Sciatic nerve (tissue), 2 donors: Measurements from ENCODE around the gene TENM4. TPM values are rescaled to one million over a fixed set of nuclear protein-coding genes. Genes with fewer than 3 reads are reported as not detected.
"Not testable (repeated sequence)": the region's sequence is repeated elsewhere in the genome, so short reads cannot be mapped to it uniquely, and the experiment has no call there.

ENCODE experiments used
- ATAC-seq: fragments of 200-7000 bp; cut with Tn5 transposase; one replicate; pipeline ENCODE4 v1.9.1; 2020; ENCODE audit warnings: mild to moderate bottlenecking, moderate library complexity
- DNase-seq: peaks from one replicate; pipeline ENCODE4 v3.0.0-alpha.2; 2020; ENCODE audit warnings: low spot score
- intact Hi-C: fragments of 100-400 bp; cut with DNase I; formaldehyde crosslinking; loops from one replicate; pipeline ENCODE4 v1.14.2; 2022
- total RNA-seq: library from RNA; stranded (reverse); fragmentation: NEBNext Ultra II Directional; extraction: Animal tissue kit (Norgen Biotek cat#: 25700); gene quantifications from one replicate; pipeline ENCODE4 v1.2.1, GENCODE V29; 2021
- donor health status: DM: no; HTN: no; CAD: no.
- donor health status: DM: no; HTN: no; CAD: no.

TENM4 gene
- total RNA-seq, 1 donor from 2014 or later, result 16.5 TPM

DNA sequence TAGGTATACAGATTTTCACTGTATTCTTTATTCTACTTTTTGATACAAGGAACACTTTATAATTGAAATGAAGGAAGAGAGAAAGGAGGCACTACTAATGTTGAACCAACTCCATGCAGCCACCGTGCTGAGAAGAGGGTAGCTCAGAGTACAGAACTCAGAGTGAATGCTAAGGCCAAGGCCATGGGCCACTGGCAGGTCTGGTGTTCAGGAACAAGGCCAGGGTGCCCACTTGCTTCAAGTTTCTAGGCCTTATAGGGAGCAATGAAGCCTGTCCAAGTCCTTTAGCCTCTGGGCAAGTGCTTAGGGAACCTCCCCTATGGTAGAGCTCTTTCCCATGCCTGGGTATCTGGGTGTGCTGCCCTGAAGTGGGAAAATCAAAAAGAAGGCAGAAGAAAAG, 235.0 kb downstream of the TENM4 start:
- ATAC-seq (no peak), DNase-seq (no peak)
- intact Hi-C loops, result no loop called here

DNA sequence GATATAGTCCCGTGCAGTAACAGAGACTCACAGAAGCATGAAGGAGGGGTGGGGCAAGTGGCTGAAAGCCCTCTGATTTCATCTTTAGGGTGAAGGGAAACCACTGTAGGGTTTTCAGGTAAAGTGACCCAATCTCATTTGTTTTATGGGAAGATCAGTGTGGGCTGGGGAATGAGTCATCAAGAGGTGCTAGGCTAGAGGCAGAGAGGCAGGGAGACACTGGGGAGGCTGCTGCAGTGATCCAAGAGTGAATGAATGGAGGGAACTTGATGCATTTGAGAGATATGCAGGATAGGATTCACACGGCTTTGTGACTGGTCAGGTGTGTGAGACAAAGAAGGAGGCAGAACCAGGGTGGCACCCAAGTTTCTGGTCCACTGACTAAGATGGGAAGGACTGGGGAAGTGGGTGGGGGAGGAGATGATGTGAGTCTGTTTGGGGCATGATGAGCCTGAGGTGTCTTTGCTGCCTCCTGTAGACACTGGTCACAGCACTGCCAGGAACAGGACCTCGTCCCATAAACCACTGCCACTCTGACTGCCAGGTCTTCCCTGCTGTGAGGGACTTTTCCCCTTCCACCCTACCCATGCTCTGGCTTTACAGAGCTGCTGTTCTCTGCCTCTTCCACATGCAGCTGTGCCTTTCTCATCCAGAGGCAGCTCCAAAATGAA, 239.0 kb downstream of the TENM4 start:
- intact Hi-C loops, result no loop called here
- DNase-seq, result no peak
- no peak for ATAC-seq

DNA sequence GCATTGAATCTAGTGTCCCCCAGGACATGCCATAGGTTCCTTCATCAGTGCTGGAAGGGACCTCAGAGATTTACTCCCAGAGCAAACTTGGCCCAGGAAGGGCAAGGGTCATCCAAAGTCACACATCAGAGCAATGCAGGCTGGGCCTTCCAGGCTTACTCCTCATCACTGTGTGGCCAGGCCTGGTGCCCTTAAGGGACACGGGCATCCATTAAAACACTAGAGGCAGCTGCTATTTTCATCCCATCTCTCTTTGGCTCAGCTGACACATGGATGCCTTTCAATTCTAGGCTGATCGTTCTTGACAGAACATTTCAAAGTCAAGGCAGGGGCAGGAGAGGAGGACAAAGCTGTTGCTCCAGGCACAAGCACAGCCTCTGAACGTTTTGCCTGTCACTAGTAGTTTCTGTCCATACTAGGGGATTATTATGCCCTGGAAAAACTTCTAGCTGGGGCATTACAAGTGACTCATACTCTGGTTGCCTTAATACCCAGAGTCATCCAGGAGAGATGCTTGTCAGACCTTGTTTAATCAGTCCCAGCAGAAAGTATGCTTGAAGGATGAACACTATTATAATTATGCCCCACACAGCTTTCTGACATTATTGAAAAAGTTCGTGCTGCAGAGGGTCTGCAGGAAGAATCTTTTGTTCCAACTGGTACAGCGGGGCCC, 240.3 kb downstream of the TENM4 start:
- no peak for ATAC-seq

DNA sequence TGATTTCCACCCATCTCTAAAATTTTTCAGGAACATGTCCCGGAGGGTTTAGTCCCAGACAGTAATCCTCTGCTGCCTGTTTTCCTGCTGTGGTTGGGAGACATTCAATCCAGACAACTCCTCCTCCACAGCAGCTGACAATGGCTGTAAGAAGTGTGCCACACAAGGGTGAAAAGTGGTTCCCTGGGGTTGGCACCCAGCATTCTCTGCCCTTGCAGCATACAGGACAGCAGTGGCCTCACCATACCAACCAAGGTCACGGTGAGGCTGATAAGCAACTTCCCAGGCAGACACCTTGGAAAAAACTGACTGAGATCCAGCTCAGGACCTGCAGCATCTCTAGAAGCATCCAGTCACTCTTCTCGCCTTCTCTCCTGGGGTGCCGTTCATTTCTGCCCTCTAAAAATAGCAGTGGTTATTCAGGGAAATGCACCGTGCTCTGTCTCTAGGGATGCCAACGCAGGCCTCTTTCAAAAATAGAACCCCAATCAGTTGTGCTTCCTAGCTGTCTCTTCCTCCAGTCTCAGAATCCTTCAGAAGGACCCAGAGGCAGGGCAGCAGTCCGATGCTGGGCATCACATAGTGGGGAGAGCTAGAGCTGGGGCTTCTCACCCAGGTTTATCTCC, 241.0 kb downstream of the TENM4 start:
- DNase-seq (no peak), ATAC-seq (no peak)
- intact Hi-C loops, result no loop called here

More for the DNA sequence above, 240.3 kb downstream of the TENM4 start:
- DNase-seq, result no peak
- intact Hi-C loops, result no loop called here

DNA sequence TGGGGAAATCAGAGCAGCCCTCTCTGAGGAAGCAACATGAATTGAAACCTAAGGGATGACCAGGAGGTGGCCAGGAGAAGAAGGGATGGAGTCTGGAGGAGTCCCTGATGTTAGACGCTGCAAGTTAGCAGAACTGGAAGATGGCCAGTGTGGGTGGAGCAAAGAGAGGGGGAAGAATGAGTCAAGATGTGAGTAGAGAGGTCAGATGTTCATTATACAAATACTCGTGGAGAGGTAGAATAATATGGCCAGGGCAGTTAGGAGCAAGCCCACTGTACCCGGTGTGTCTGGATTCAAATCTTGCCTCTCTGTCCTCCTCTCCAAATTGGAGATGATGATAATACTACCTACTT, 242.0 kb downstream of the TENM4 start:
- DNase-seq, result no peak

DNA sequence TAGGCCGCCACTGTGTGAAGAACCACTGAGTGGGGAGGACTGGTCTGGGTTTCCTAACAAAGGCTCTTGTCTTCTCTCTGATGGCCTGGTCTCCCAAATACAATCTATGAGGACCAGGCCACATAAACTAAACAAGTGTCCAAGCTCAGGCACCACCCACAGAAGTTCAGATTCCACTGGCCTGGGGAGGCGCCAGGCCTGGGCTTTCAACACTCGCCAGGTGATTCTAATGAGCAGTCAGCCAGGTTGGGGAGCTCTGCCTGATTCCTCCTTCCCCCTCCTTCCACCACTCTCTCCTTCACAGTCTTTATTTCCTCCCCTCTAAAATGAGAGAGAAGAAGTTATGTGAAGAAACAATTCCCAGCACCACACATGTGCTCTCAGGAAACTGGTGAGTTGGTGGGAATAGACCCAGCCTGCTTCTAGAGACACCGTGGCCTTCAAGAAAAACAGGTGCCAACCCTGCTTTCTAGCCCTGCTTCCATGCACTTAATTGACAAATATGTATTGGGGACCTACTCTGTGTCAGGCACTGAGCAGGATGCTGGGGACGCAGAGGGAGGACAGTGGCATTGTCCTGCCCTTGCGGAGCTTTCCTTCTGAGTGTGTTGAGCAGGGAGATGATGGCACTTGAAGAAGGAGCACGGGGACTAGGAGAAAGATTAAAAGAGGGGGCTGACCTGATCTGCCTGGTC, 242.5 kb downstream of the TENM4 start:
- intact Hi-C loops, result no loop called here
- DNase-seq (no peak), ATAC-seq (no peak)

More for the DNA sequence above, 242.0 kb downstream of the TENM4 start:
- intact Hi-C loops, result no loop called here
- no peak for ATAC-seq

DNA sequence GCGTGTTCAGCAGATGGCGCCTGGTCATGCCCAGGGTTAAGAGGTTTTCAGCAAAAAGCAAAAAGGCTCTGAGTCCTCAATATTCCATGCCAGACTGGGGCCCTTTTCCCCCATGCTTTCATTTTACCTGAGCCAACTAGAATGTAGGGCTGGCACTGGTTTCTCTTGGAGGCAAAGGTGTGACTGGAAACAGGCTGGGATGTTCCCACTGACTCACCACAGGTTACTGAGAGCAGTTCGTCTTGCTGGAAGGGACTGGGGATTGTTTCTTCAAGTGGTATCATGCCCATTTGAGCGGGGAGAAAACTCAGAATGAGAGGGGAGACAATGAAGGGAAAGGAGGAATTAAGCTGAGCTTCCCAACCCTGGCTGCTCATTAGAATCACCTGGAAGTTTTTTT, 243.9 kb downstream of the TENM4 start:
- intact Hi-C loops, result no loop called here
- DNase-seq (no peak), ATAC-seq (no peak)

DNA sequence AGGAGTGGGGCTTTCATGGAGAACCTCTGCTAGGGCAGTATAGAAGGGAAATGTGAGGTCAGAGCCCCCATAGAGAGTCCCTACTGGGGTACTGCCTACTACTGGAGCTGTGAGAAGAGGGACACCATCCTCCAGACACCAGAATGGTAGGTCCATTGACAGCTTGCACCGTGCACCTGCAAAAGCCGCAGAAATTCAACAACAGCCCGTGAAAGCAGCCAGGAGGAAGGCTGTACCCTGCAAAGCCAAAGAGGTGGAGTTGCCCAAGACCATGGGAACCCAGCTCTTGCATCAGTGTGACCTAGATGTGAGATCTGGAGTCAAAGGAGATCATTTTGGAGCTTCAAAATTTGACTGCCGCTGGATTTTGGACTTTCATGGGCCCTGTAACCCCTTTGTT, 245.6 kb downstream of the TENM4 start:
- intact Hi-C loops, result no loop called here
- ATAC-seq (no peak), DNase-seq (no peak)

DNA sequence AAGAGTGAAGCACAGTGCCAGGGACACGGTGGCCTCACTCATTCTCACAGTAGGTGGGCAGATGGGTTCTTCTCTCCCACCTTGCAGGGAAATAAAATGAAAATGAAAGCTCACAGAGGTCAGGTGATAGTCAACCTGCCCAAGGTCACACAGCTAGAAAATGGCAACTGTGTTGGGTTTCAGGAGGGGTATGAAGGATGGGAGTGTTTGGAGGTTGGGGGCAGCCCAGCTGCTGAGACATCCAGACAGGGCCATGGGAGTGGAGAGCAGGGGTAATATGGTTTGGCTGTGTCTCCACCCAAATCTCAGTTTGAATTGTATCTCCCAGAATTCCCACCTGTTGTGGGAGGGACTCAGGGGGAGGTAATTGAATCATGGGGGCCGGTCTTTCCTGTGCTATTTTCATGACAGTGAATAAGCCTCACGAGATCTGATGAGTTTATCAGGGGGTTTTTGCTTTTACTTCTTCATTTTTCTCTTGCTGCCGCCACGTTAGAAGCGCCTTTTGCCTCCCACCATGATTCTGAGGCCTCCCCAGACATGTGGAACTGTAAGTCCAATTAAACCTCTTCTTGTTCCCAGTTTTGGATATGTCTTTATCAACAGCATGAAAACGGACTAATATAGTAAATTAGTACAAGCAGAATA, 247.0 kb downstream of the TENM4 start:
- intact Hi-C loops, result no loop called here
- ATAC-seq, result no peak
- no peak for DNase-seq

DNA sequence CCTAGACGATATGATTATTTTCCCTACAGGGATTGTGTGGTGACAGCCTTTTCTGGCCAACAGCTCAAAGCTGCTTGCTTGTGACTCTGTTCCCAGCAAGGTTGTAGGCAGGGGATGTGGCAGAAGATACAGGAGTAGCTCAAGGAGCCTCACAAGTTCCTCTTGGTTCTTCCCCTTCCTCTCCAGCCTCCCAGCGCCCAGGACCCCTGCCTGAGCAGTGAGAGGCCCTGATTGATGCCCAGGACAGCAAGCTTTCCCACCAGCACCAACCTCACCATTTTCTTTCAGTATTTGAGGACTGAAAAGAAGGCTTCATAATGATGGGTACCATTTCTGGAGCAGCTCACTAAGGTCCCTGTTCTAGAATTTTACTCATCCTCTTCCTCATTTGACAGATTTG, 248.0 kb downstream of the TENM4 start:
- intact Hi-C loops, result no loop called here
- ATAC-seq (no peak), DNase-seq (no peak)

DNA sequence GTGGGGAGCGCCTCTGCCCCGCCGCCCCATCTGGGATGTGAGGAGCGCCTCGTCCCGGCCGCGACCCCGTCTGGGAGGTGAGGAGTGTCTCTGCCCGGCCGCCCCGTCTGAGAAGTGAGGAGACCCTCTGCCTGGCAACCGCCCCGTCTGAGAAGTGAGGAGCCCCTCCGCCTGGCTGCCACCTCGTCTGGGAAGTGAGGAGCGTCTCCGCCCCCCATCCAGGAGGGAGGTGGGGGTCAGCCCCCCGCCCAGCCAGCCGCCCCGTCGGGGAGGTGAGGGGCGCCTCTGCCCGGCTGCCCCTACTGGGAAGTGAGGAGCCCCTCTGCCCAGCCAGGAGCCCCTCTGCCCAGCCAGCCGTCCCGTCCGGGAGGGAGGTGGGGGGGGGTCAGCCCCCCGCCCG, 249.1 kb downstream of the TENM4 start:
- ATAC-seq, intact Hi-C loops, DNase-seq: not testable (repeated sequence)

DNA sequence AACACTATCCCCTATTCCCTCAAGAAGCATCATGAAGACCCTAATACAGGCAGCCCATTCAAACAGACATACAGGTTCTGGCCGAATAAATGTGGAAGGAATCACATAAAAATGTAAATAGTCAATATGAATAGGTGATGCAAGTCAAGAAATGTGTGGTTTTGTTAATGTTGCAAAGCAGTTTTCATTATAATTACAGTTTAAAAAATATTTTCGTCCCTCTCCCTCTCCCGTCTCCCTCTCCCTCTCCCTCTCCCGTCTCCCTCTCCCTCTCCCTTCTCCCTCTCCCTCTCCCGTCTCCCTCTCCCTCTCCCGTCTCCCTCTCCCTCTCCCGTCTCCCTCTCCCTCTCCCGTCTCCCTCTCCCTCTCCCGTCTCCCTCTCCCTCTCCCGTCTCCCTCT, 250.3 kb downstream of the TENM4 start:
- DNase-seq, ATAC-seq, intact Hi-C loops: not testable (repeated sequence)

DNA sequence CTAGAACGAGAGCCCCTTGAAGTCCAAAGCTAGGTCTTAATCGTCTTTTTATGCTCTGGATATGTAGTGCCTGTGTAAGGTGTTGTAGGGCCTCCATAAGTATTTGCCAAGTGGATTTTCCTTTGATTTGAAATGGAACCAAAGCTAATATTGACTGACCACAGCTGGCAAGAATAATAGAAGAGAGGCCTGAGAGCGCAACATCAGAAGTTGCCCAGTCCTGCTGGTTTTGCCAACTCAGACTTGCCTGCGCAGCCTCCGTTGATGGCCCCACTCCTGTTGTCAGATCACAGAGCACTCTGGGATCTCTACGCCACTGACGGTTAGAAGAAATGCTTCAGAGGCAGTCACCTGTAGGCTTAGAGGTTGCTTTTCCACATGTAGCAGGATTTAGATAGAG, 251.2 kb downstream of the TENM4 start:
- DNase-seq (no peak), ATAC-seq (no peak)
- intact Hi-C loops, result no loop called here

DNA sequence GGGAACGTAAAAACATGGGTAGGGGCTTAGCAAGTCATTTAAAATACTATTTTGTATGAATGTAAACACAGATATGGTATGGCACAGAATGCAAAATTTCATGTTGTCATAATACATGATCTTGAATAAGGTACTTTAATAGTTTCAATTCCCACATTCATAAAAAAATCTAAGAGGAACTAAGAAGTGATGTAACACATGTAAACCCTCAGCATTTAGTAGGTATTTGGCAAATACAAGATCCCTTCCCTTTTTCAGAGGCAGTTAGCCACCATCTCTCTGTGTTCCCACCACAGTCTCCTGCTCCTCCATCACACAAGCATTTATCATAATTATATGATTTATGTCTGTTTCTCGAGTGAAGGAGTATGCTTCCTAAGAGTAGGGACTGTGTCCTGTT, 251.8 kb downstream of the TENM4 start:
- ATAC-seq, result no peak
- intact Hi-C loops, result no loop called here
- DNase-seq, result no peak

DNA sequence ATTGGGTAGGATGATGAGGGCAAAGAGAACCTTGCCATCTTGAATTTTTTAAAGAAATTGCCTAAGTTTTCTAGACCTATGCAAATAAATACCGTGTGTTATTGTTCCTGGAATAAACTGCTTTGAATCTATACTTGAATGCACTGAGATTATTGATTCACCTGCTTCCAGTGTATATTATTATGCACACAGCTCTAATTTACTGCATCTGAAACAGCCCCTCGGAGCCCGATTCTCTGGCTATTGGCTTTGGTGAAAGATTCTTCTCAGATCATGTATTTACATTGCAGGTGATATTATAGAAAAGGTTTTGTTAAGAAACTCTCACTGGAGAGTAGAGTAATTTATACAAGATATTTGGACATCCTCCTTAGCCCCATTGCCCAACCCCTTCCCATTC, 254.2 kb downstream of the TENM4 start:
- DNase-seq (no peak), ATAC-seq (no peak)
- intact Hi-C loops, result no loop called here

DNA sequence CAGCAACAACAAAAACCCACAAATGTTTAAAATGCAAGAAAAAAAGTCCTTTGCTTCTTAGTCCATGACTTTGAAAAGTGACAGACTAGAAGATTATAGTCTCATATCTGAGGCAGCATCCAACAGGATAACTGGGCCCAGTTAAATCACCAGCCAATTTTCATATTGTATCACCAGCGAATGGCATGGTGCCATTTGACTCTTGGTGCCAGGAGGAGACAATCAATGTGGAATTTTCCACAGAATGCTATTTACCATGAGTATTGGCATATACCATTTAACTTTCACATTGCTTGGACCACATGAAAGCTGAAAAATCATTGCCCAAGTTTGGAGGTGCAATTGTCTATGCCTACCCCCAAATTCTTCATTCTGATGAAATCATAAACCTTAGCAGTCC, 255.5 kb downstream of the TENM4 start:
- ATAC-seq (no peak), DNase-seq (no peak)
- intact Hi-C loops, result no loop called here

DNA sequence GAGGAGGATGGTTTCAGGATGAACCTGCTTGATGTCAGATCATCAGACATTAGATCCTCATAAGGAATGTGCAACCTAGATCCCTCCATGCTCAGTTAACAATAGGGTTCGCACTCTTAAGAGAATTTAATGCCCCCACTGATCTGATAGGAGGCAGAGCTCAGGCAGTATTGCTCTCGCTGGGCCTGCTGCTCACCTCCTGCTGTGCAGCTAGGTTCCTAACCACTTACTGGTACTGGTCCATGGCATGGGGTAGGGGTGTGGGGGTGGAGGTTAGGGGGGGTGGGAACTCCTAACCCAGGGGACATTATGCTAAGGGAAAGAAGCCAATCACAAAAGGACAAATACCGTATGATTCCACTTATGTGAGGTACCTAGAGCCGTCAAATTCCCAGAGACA, 256.5 kb downstream of the TENM4 start:
- intact Hi-C loops, result no loop called here
- DNase-seq (no peak), ATAC-seq (no peak)

DNA sequence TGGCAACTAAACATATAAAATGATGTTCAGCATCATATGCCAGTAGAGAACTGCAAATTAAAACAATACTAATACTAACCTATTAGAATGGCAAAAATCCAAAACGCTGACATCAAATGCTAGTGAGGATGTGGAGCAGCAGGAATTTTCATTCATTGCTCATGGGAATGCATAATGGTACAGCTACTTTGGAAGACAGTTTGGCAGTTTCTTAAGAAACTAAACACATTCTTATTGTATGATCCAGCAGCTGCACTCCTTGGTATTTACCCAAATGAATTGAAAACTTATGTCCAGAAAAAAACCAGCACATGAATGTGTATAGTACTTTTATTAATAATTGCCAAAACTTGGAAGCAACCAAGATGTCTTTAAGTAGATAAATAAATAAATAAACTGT, 258.0 kb downstream of the TENM4 start:
- ATAC-seq (no peak), DNase-seq (no peak)
- intact Hi-C loops, result no loop called here

DNA sequence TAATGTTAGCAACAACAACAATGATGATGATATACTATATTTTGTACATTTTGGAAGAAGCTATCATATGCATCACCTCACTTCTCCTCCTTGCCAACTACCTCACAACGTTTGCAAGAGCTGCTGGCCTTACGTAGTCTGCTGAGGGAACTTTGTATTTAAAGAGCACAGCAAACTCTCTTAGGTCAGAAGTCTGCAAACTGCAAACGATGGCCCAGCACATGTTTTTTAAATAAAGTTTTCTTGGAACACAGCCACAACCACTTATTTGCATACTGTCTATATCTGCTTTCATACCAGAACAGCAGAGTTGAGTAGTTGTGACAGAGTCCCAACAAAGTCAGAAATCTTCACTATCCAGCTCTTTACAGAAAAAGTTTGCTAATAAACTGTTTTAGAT, 261.7 kb downstream of the TENM4 start:
- no peak for ATAC-seq
- intact Hi-C loops, result no loop called here
- no peak for DNase-seq
